Esophagus (tissue), 2 donors: ENCODE measurements around the gene LOXHD1. TPM values are rescaled to one million over a fixed set of nuclear protein-coding genes. Genes with fewer than 3 reads are reported as not detected.

Experiments used
- H3K27ac ChIP-seq, 2 donors: one replicate each; pipeline ENCODE4 v1.5.1; 2013; ENCODE audit warnings: low read depth in 2 of 2, mild to moderate bottlenecking in 2 of 2, inconsistent platforms in 1 of 2, low read length in 1 of 2, moderate library complexity in 1 of 2
- H3K27me3 ChIP-seq, 2 donors: one replicate each; pipeline ENCODE4 v1.6.1; 2013; ENCODE audit warnings: low read length in 2 of 2, control low read depth in 1 of 2, mild to moderate bottlenecking in 1 of 2; ENCODE audit not compliant: insufficient read depth in 2 of 2, control insufficient read depth in 1 of 2
- H3K36me3 ChIP-seq, 2 donors: one replicate each; pipeline ENCODE4 v1.6.1; 2013; ENCODE audit warnings: low read length in 1 of 2; ENCODE audit not compliant: control insufficient read depth in 2 of 2, insufficient read depth in 2 of 2
- H3K4me1 ChIP-seq, 2 donors: one replicate each; pipeline ENCODE4 v1.6.1; 2013; ENCODE audit warnings: low read length in 1 of 2; ENCODE audit not compliant: control insufficient read depth in 2 of 2, insufficient read depth in 2 of 2
- H3K4me3 ChIP-seq, 2 donors: one replicate each; pipeline ENCODE4 v1.5.1; 2013; ENCODE audit warnings: low read length in 2 of 2, mild to moderate bottlenecking in 2 of 2, low read depth in 1 of 2, moderate library complexity in 1 of 2
- H3K9me3 ChIP-seq, 2 donors: one replicate each; pipeline ENCODE4 v1.6.1; 2013; ENCODE audit warnings: mild to moderate bottlenecking in 2 of 2, low read depth in 1 of 2, low read length in 1 of 2, moderate library complexity in 1 of 2; ENCODE audit not compliant: control insufficient read depth in 2 of 2, insufficient read depth in 1 of 2
- WGBS, 2 donors: extraction: QIAGEN DNeasy Blood & Tissue Kit; methylation state at CpG; one replicate each; pipeline ENCODE4 v1.1.7; 2013; 5-methylcytosine and 5-hydroxymethylcytosine counted together
- polyA plus RNA-seq, 2 donors: library from polyadenylated mRNA; stranded (reverse); fragments of 200-250 nt; gene quantifications; one replicate each; pipeline ENCODE4 v1.2.3, GENCODE V29; 2013
- donor health status: healthy with polysubstance abuse.
- donor health status: Bipolar disorder and iron deficiency.

LOXHD1 gene
- polyA plus RNA-seq, 2 donors: 0.02 to 0.04 TPM

DNA sequence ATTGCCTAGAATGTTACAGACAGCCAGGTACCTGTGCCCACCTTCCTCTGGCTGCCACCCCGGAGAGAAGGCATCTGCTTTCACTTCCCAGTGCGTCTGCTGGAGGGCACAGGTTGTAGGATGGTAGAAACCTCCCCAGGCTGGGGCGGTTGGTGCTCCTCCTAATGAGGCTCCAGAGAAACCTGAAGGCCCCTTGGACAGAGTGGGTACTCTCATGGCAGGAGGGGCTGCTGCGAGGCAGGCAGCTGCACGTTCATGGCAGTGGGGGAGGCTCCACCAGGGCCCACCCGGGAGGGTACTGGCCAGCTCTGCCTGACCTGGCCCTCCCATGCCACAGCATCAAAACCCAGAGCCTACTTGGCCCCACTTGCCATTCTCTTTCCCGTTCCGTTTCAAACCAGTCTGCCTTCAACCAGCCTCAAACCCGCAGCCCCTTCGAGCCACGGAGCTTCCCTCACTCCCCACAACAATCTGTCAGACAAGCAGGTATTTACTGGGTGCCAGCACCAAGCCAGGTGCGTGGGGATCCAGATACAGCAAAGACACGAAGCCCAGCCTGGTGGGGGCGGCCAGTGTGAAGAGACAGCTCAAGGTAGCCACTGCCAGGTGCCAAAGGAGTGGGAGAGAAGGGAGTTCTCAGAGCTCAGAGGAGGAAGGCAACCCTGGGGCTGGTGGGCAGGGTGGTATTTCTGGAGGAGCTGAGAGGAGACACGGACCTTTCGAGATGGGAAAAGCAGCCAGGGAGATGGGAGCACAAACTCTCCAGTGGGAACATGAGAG, 229.6 kb downstream of the LOXHD1 start:
- no peaks in the 10 kb centered on the region for H3K27me3 ChIP-seq
- no peak overlapping the region for H3K27ac ChIP-seq
- no peaks in the 10 kb centered on the region for H3K36me3 ChIP-seq
- no peaks in the 10 kb centered on the region for H3K9me3 ChIP-seq
- peaks cover 0 to 3% of the 10 kb centered on the region in 2 donors for H3K4me1 ChIP-seq
- 90 to 92% methylated on average over 16 of the region's 16 CpGs for WGBS, 2 donors
- H3K4me3 ChIP-seq: no peak overlapping the region

Other genes starting within 250 kb of the LOXHD1 start
- gene ST8SIA5, start 99.8 kb upstream of the LOXHD1 start, polyA plus RNA-seq: under 1 TPM; 0.02 to 0.06 TPM